Measurements from ENCODE around the gene MYLK3. TPM values are rescaled to one million over a fixed set of nuclear protein-coding genes. Genes with fewer than 3 reads are reported as not detected.
"Not testable (repeated sequence)": the region's sequence is repeated elsewhere in the genome, so short reads cannot be mapped to it uniquely, and the experiment has no call there.

Gene MYLK3
- 1 to 10 TPM in 3 of 4 donors, under 1 TPM in 1; 0.76 to 1.5 (median 1.1) TPM for polyA plus RNA-seq (ENCODE audit: insufficient read length in 4 of 4)

DNA sequence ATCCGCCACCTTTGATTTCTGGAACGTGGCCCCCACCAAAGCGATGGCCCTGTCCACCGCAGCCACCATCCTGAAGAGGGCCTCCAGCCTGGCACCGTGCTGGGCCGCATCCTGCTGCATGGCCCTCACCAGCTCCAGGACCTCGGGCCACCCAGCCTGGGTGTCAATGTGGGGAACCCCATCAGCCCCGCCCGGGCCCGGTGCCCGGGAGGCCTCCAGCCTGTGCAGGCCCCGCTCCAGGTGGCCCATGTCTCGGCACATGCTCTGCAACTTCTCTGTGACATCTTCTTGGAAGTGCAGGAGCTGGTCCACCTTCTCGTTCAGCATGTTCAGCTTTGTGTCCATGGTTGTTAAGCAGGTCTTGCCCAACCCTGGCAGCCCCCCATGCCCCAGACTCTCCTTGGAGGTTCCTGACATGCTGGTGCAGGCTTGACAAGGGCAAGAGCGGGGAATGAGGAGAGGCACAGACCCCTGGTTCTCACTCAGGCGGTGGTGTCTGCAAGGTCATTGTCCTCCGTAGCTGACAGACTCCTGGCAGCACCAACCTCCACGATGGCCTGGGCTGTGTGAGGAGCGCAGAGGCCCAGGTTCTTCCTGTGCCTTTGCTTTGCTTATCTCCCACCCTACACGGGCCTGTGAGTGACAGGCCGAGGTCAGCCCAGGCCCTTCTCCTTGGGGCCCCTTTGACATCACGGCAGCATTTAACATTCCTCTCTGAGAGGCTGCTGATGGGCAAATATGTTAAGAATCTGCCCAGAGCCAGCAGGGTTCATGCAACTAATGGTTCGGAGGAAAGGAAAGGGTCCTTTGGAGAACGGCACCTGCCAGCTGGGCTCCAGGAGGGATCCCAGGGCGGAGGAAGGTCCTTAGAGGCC, at the start of gene MYLK3:
Gene MYLK3, minus strand, starts transcription at position 568 of the 875 bp plus-strand sequence. Its CDS starts 151 bp downstream, at position 417.
- DNase-seq (ENCODE audit: low read depth in 4 of 4, low spot score in 3 of 4) = no peak

GRCh38 chr16:46797501-46797900, 49.4 kb upstream of the MYLK3 start:
- no peak for DNase-seq (ENCODE audit: low read depth in 4 of 4, low spot score in 3 of 4)

DNA sequence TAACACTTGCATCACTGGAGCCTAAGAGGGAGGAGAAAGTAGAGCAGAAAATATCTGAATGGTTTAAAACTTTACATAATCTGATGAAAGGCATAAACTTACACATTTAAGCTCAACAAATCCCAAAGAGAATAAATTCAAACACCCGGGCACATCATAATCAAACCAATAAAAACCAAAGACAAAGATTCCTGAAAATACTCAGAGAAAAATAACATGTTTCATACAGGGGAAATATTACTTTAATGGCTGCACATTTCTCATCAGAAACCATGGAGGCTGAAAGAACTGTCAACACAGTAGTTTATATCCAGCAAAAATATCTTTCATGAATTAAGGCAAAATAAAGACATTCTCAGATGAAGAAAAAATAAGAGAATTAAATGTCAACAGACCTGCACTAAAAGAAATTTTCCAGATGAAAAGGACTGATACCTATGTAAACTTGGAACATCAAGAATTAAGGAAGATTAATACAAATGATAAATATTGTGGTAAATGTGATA, 48.7 kb upstream of the MYLK3 start:
- no peak for DNase-seq (ENCODE audit: low read depth in 4 of 4, low spot score in 3 of 4)

- no peak for DNase-seq (ENCODE audit: low read depth in 4 of 4, low spot score in 3 of 4)
Measured at GRCh38 chr16:46793841-46794240, 45.7 kb upstream of the MYLK3 start.

GRCh38 chr16:46790599-46791270, 42.6 kb upstream of the MYLK3 start:
- DNase-seq (ENCODE audit: low read depth in 4 of 4, low spot score in 3 of 4) = no peak

- DNase-seq (ENCODE audit: low read depth in 4 of 4, low spot score in 3 of 4) = peak in 1 of 4 donors; percentile 34
Measured at GRCh38 chr16:46789499-46790414, 41.6 kb upstream of the MYLK3 start.

- DNase-seq (ENCODE audit: low read depth in 4 of 4, low spot score in 3 of 4) = no peak
Measured at GRCh38 chr16:46788891-46789474, 40.8 kb upstream of the MYLK3 start.

DNA sequence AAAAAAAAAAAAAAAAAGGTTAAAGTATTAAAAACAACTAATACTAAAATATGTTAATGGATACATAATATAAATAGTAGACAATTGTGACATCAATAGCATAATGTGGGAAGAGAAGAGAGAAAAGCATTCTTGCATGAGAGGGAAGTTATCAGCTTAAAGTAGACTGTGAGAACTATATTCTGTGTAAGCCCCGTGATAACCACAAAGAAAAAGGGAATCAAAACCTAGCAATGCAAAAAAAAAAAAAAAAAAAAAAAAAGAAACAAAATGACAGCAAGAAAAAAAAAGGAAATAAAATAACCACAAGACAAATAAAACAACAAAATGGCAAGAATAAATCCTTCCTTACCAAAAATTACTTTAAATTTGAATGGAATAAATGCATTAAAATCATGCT, 39.8 kb upstream of the MYLK3 start:
- DNase-seq (ENCODE audit: low read depth in 4 of 4, low spot score in 3 of 4) = no peak

DNA sequence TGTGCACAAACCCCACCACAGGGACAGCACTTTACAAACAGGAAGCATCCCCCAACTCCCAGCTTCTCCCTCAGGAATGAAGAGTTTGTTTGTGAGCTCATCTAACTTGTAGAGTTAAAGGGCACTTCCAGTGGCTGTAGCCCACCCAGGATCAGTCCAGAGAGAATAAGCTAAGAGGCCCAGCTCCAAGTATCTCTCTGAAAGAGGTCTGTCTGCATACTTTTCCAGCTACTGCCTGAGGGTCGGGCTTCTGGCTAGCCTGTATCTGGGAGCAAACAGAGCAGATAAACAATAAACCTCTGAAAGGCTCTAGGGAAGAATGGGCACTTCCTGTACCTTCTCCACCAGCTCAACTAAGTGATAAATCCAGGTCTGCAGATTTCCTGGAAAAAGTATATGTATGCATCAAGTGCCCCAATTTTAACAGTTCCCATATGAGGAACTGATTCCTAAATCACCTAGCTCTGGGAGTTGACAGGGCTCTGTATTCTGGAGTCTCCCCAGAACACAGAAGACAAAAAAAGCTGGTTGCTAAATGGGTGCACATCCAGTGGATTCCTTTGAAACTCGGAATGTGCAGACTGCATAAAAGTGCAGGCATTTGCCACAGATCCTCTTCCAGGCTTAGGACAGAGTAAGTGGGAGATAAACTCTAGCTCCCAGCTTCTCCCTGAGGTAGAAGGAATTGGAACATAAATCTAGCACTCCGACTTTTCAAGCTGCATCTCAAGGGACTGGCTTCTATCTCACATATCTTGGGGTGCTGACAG, 37.1 kb upstream of the MYLK3 start:
- DNase-seq (ENCODE audit: low read depth in 4 of 4, low spot score in 3 of 4) = no peak

DNA sequence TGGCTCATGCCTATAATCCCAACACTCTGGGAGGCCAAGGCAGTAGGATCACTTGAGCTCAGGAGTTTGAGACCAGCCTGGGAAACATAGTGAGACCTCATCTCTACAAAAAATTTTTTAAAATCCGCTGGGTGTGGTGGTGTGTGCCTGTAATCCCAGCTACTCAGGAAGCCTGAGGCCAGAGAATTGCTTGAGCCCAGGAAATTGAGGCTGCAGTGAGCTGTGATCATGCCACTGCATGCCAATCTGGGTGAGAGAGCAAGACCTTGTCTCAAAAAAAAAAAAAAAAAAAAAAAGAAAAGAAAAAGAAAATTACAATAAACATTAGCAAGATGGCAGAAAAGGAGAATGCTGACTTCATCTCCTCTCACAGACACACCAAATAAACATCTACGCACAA, 36.4 kb upstream of the MYLK3 start:
- DNase-seq (ENCODE audit: low read depth in 4 of 4, low spot score in 3 of 4) = not testable (repeated sequence)

DNA sequence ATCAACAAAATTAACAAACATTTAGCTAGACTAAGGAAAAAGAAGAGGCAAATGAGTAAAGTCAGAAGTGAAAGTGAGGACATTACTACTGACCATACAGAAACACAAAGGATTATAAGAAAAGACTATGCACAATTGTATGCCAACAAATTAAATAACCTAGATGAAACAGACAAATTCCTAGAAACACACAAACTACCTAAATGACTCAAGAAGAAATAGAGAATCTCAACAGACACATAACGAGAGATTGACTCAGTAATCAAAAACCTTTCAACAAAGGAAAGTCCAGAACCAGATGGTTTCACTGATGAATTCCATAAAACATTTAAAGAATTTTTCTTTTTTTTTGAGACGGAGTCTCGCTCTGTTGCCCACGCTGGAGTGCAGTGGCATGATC, 35.7 kb upstream of the MYLK3 start:
- DNase-seq (ENCODE audit: low read depth in 4 of 4, low spot score in 3 of 4) = no peak

DNA sequence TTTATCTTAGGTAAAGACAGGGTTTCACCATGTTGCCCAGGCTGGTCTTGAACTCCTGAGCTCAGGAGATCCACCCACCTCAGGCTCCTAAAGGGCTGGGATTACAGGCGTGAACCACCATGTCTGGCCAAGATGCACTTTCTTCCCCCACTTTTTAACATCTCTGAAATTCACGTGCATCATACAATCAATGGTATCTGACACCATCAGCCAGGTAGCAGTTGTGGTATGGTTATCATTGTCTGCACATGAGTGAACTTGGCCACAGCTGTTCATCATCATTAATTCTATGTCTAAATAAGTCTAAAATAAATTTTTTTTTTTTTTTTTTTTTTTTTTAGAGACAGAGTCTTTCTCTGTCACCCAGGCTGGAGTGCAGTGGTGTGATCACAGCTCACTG, 34.2 kb upstream of the MYLK3 start:
- DNase-seq (ENCODE audit: low read depth in 4 of 4, low spot score in 3 of 4) = no peak

GRCh38 chr16:46777804-46778203, 29.7 kb upstream of the MYLK3 start:
- DNase-seq (ENCODE audit: low read depth in 4 of 4, low spot score in 3 of 4) = no peak

GRCh38 chr16:46775214-46775613, 27.1 kb upstream of the MYLK3 start:
- no peak for DNase-seq (ENCODE audit: low read depth in 4 of 4, low spot score in 3 of 4)

GRCh38 chr16:46774743-46775177, 26.6 kb upstream of the MYLK3 start:
- DNase-seq (ENCODE audit: low read depth in 4 of 4, low spot score in 3 of 4) = no peak

- no peak for DNase-seq (ENCODE audit: low read depth in 4 of 4, low spot score in 3 of 4)
Measured at GRCh38 chr16:46772463-46772862, 24.3 kb upstream of the MYLK3 start.

DNA sequence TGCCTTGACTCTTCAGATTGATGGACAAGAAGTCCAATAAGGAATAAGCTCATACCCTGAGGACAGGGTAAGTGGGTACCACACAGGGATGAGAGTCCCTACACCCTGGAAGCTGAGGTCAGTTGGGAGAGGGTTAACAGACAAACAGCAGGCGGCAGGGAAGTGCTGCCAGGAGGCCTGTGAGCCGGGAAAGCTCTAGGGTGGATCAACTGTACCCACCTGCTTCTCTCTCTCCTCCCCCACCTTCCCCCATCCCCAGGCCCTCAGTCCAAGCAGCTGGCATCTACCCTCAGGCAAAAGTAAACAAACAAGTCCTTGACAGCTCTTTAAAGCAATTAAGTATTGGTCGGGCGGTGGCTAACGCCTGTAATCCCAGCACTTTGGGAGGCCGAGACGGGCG, 20.7 kb upstream of the MYLK3 start:
- DNase-seq (ENCODE audit: low read depth in 4 of 4, low spot score in 3 of 4) = no peak

DNA sequence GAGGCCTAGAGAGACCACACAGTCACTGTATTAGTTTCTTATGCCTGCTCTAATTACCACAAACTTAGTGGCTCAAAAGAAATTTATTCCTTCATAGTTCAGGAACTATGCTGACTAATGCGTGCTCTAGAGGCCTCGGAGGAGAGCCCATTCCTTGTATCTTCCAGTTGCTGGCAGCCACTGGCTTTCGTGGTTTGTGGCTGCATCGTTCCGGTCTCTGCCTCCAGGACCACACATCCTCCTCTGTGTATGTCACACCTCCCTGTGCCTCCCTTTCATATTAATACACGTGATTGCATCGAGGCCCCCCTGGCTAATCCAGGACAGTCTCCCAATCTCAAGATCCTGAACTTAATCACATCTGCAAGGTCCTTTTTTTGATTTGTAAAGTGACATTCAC, 16.9 kb upstream of the MYLK3 start:
- DNase-seq (ENCODE audit: low read depth in 4 of 4, low spot score in 3 of 4) = no peak

DNA sequence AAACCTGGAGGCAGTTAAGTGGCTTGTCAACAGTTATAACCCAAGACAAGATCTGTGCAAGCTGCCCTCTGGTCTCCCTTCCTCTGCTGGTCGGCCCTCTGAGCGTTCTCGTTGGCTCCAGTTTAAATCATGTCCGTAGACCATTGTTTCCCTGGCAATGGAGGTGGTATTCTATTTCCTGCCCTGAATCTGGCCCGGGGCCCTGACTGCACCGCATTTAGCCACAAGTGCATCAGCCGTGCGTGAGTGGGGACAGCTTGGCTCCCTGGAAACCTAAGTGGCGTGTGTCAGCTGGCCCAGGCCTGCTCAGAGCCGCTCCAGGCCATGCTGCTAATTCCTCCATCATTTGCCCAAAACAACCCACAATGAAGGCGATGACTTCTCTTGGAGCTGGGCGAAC, 15.0 kb upstream of the MYLK3 start:
- no peak for DNase-seq (ENCODE audit: low read depth in 4 of 4, low spot score in 3 of 4)
